Measurements from ENCODE around the gene TMC7.

TMC7 gene

GRCh38 chr16:19046062-19046461 is 62.3 kb downstream of the TMC7 start:
- Histone ChIP-seq H3K9ac (ENCODE audit: low read length) (no peak overlapping the region), H3K4me3 (ENCODE audit: insufficient read depth, low read length, poor library complexity, severe bottlenecking) (no peak overlapping the region), H3K9me3 (ENCODE audit: insufficient read depth, low read length) (no peaks in the 10 kb centered on the region), H3F3A (ENCODE audit: insufficient read depth) (no peaks in the 10 kb centered on the region), H3K27ac (ENCODE audit: low read depth, low read length) (no peak overlapping the region), H3K79me2 (ENCODE audit: insufficient read depth, low read length) (no peaks in the 10 kb centered on the region), H2AFZ (ENCODE audit: low read depth, low read length, severe bottlenecking) (no peak overlapping the region), H4K20me1 (ENCODE audit: low read depth, low read length) (no peaks in the 10 kb centered on the region), H3K9me2 (replicated peaks; ENCODE audit: insufficient read depth, low read length) (no peaks in the 10 kb centered on the region), H3K27me3 (ENCODE audit: low read length) (no peaks in the 10 kb centered on the region), H3K36me3 (ENCODE audit: low read length) (no peaks in the 10 kb centered on the region), H3K4me2 (ENCODE audit: low read depth, low read length, poor library complexity, severe bottlenecking) (no peak overlapping the region)
- no peak for TF ChIP-seq EZH2phosphoT487 (conservative IDR thresholded peaks at IDR 0.05; ENCODE audit: low read length)
- TF ChIP-seq CTCF (IDR thresholded peaks at IDR 0.05; ENCODE audit: insufficient read depth, low read length, poor library complexity, severe bottlenecking) = no peak

DNA sequence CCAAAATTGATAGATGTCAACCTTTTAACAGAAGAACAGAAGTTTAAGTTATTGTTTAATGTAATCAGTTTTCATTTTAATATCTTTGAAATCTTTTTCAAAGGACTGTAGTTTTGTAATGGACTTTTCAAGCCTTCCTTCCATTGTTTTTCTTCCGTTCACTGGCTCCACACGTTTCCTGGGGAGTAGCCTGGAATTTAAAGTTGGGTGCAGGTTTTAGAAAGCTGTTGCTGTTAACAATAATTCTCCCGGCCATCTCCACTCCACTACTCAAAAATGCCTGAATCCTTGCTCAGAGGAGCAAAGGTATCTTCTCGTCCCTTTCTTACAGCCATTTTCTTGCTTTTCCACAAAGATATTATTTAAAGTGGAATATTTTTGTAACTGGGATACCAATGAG is 79.0 kb downstream of the TMC7 start:
- no peak overlapping the region for H3K4me3 ChIP-seq (ENCODE audit: insufficient read depth, low read length, poor library complexity, severe bottlenecking)
- TF ChIP-seq CTCF (IDR thresholded peaks at IDR 0.05; ENCODE audit: insufficient read depth, low read length, poor library complexity, severe bottlenecking) = no peak
- TF ChIP-seq EZH2phosphoT487 (conservative IDR thresholded peaks at IDR 0.05; ENCODE audit: low read length) = no peak
- peak overlapping the region; percentile 26 for H2AFZ ChIP-seq (ENCODE audit: low read depth, low read length, severe bottlenecking)
- no peaks in the 10 kb centered on the region for H3K9me2 ChIP-seq (replicated peaks; ENCODE audit: insufficient read depth, low read length)
- no peaks in the 10 kb centered on the region for H3K36me3 ChIP-seq (ENCODE audit: low read length)
- no peak overlapping the region for H3K4me2 ChIP-seq (ENCODE audit: low read depth, low read length, poor library complexity, severe bottlenecking)
- no peak overlapping the region for H3K9ac ChIP-seq (ENCODE audit: low read length)
- H3K27ac ChIP-seq (ENCODE audit: low read depth, low read length) = no peak overlapping the region
- H3K9me3 ChIP-seq (ENCODE audit: insufficient read depth, low read length) = no peaks in the 10 kb centered on the region
- no peaks in the 10 kb centered on the region for H4K20me1 ChIP-seq (ENCODE audit: low read depth, low read length)
- H3F3A ChIP-seq (ENCODE audit: insufficient read depth) = no peaks in the 10 kb centered on the region
- H3K27me3 ChIP-seq (ENCODE audit: low read length) = no peaks in the 10 kb centered on the region
- no peaks in the 10 kb centered on the region for H3K79me2 ChIP-seq (ENCODE audit: insufficient read depth, low read length)

DNA sequence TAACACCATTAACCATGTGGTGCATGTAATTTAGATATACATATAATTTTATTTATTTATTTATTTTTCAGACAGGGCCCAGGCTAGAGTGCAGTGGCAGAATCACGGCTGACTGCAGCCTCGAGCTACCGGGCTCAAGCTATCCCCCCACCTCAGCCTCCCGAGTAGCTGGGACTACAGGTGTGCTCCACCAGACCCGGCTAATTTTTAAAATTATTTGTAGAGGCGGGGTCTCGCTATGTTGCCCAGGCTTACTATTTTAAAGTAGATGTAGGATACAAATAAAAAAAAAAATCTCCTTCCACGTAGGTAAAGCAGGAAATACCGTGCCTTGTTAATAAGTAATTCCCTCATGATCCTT is 83.2 kb downstream of the TMC7 start:
- H3K79me2 ChIP-seq (ENCODE audit: insufficient read depth, low read length) = no peaks in the 10 kb centered on the region
- H3K27ac ChIP-seq (ENCODE audit: low read depth, low read length) = no peak overlapping the region
- no peaks in the 10 kb centered on the region for H3K9me3 ChIP-seq (ENCODE audit: insufficient read depth, low read length)
- TF ChIP-seq EZH2phosphoT487 (conservative IDR thresholded peaks at IDR 0.05; ENCODE audit: low read length) = no peak
- TF ChIP-seq CTCF (IDR thresholded peaks at IDR 0.05; ENCODE audit: insufficient read depth, low read length, poor library complexity, severe bottlenecking) = no peak
- H3K4me3 ChIP-seq (ENCODE audit: insufficient read depth, low read length, poor library complexity, severe bottlenecking) = peak overlapping the region; percentile 91
- H3K27me3 ChIP-seq (ENCODE audit: low read length) = no peaks in the 10 kb centered on the region
- peak overlapping the region; percentile 73 for H3K4me2 ChIP-seq (ENCODE audit: low read depth, low read length, poor library complexity, severe bottlenecking)
- no peaks in the 10 kb centered on the region for H3K36me3 ChIP-seq (ENCODE audit: low read length)
- H3K9me2 ChIP-seq (replicated peaks; ENCODE audit: insufficient read depth, low read length) = no peaks in the 10 kb centered on the region
- H4K20me1 ChIP-seq (ENCODE audit: low read depth, low read length) = no peaks in the 10 kb centered on the region
- H3K9ac ChIP-seq (ENCODE audit: low read length) = no peak overlapping the region
- H3F3A ChIP-seq (ENCODE audit: insufficient read depth) = 0 out of 2 replicates have a peak, but pooled peaks cover 4% of the 10 kb centered on the region
- H2AFZ ChIP-seq (ENCODE audit: low read depth, low read length, severe bottlenecking) = peak overlapping the region; percentile 87

Data from SU-DHL-6 (cell line).